Lung microvascular endothelial cell (primary cell): ENCODE data around the gene NCF1. TPM values are rescaled to one million over a fixed set of nuclear protein-coding genes. Genes with fewer than 3 reads are reported as not detected.
"Not testable (repeated sequence)": the region's sequence is repeated elsewhere in the genome, so short reads cannot be mapped to it uniquely, and the experiment has no call there.

Experiments
- DNase-seq, 2 donors: peaks; one replicate each; pipeline versions ENCODE4 v3.0.0 to v3.0.0-alpha.2; 2010; ENCODE audit warnings: low read depth in 2 of 2
- total RNA-seq: library from RNA; depleted of rRNA; stranded (reverse); fragments of >200 nt; gene quantifications from 2 replicates; pipeline ENCODE4 v1.2.1, GENCODE V29; 2014

Gene NCF1
- total RNA-seq, 1 donor from 2014 or later: not detected

DNA sequence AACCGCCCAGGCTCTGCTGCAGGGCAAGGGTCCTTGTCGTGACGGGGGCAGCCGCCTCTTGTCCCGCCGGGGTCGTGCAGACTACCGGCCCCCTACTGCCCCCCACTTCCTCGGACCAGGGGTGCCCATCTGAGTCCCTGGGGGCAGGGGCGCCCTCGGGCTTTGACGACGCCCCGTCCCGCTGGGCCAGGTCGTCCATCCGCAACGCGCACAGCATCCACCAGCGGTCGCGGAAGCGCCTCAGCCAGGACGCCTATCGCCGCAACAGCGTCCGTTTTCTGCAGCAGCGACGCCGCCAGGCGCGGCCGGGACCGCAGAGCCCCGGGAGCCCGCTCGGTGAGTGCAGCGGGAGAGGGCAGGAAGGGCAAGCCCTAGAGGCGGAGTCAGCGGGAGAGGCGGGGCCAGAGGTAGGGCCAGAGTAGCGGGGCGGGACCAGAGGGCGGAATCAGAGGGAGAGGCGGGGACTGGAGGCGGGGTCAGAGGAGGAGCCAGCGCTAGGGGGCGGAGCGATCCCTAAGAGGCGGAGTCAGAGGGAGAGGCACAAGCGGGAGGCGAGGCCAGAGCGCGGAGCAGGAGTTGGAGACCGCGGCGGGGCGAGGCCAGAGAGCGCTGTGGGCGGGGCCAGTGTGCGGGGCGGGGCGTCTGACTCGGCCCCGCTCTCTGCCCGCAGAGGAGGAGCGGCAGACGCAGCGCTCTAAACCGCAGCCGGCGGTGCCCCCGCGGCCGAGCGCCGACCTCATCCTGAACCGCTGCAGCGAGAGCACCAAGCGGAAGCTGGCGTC, 14.7 kb downstream of the NCF1 start:
- peak; percentile 87 for DNase-seq

DNA sequence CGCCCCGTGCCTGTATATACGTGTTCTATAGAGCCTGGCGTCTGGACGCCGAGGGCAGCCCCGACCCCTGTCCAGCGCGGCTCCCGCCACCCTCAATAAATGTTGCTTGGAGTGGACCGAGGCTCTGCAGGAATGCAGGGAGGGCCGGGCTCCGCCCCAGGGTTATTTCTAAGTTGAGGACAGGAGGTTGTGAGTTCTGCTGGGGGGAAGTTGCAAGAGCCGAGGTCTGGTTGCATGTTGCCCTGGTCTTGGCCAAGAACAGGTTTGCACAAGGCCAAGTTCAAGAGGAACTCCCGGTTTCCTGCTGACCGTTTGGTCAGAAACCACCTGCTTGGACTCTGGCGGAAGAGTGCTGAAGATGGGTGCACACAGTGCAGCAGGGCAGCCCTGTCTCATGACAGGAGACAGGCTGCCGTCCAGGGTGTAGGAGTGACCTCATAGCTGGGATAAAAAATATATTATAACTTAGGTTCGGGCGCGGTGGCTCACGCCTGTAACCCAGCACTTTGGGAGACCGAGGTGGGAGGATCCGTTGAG, 15.5 kb downstream of the NCF1 start:
- DNase-seq: not testable (repeated sequence)

DNA sequence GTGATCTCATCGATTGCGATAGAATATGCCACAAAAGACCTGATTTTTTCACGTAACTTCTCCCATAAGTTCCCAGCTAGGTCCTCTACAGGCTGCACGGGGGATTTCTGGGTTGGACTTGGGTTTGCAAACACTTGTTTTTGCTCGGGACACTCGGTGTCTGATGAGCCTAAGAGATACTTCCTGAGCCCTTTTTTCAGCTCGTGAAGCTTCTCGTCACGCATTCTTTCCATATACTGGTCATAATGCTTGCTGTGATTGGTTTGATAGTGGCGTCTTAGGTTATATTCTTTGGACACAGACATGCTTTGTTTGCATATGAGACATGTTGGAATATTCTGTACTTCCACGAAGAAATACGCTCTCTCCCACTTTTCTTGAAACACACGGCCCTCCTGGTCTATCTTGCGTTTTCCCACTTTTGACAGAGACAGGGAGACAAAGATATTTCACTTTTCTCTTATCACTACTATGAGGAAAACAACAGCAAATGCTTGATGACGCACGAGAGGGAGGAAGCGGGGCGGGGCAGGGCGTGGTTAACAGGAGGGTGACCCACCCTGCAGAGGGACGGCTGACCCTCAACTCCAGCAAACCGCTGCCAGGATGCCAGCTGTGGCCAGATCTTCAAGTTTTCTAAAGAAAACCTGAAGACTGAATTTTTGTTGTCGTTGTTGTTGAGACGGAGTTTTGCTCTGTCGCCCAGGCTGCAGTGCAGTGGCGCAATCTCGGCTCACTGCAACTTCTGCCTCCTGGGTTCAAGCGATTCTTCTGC, 24.2 kb downstream of the NCF1 start:
- DNase-seq: not testable (repeated sequence)

DNA sequence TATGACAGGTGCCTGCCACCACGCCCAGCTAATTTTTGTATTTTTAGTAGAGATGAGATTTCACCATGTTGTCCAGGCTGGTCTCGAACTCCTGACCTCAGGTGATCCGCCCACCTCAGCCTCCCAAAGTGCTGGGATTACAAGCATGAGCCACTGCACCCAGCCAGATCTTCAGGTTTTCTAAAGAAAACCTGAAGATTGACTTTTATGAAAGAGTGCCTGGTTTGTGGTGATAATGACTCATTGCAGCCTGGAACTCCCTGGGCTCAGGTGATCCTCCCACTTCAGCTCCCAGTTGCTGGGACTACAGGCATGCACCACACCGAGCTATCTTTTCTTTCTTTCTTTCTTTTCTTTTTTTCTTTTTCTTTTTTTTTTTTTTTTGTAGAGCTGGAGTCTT, 24.8 kb downstream of the NCF1 start:
- not testable (repeated sequence) for DNase-seq

DNA sequence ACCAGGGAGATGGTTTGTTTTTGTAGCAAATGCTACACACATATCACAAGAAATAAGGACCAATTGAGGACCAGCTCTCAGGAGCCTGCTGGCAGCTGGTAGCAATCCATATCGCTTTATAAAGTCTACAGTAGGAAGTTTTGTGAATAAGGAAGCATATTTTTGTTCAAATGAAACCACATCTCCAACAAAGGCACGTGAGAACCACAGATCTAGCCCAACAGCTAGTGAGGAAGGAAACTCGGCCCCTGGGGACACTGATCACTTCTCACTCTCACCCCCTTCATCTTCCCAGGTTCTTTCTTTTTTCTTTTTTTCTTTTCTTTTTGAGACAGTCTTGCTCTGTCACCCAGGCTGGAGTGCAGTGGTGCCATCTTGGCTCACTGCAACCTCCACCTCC, 42.1 kb downstream of the NCF1 start:
- DNase-seq: not testable (repeated sequence)

DNA sequence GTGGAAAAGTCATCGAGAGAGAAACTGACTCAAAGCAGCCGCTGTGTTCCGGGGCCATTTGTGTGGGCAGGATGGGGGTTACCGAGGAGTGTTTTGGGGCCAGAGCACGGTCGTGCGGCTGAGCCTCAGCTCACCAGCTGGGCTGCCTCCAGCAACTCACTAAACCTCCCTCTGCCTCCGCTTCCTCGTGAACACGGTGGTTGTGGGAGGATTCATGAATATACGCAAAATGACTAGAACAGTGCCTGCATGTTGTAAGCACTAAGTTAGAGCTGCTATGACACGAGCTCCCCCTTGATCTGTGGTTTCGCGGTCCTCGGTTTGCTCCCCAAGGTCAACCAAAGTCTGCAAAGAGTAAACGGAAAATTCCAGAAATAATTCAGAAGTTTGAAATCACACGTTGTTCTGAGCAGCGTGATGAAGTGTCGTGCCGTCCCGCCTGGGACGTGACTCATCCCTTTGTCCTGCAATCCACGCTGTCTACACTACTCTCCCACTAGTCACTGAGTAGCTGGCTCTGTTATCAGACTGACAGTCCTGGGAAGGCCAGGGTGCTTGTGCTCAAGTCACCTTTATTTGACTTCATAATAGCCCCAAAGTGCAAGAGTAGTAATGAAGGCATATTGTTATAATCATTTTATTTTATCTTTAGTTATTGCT, 46.5 kb downstream of the NCF1 start:
- not testable (repeated sequence) for DNase-seq

DNA sequence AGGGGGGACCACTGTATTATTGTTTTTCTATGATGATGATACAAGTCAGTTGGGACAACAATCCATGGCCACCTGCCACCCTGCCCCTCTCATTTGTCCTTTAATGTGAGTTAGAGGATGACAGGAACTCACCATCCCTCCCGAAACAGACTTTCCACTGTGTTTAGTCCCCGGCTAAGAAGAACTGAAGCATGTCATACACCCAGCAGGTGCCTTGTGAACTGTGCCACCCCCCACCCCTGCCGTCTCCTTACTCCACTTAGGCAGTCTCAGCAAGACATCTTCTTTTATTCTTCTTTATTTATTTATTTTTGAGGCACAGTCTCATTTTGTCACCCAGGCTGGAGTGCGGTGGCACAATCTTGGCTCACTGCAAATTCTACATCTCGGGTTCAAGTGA, 47.4 kb downstream of the NCF1 start:
- not testable (repeated sequence) for DNase-seq

DNA sequence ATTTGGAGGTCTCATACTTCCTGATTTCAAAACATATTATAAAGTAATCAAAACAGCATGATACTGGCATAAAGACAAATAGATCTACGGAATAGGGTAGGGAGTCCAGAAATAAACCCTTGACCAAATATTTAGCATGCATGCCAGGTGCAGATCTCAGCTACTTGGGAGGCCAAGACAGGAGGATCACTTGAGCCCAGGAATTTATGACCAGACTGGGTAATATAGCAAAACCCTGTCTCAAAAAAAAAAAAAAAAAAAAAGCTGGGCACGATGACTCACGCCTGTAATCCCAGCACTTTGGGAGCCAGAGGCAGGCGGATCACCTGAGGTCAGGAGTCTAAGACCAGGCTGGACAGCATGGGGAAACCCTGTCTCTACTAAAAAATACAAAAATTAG, 56.1 kb downstream of the NCF1 start:
- not testable (repeated sequence) for DNase-seq

DNA sequence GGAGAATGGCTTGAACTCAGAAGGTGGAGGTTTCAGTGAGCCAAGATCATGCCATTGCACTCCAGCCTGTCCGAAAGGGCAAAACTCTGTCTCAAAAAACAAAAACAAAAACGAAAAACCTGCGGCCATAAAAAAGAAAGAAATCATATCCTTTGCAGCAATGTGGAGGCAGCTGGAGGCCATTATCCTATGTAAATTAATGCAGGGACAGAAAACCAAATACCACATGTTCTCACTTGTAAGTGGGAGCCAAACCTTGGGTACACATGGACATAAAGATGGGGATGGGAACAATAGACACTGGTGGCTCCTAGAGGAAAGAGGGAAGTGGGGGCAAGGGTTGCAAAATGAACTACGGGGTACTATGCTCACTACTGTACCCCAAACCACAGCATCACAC, 56.6 kb downstream of the NCF1 start:
- not testable (repeated sequence) for DNase-seq

Other genes with a start within 250 kb of the NCF1 start
- gene GTF2I, start 116.3 kb upstream of the NCF1 start, total RNA-seq: 71.0 and 107 TPM in 2 replicates
- 4.6 and 5.4 TPM in 2 replicates for gene GTF2IRD2, start 77.6 kb downstream of the NCF1 start, total RNA-seq
- gene CASTOR2, start 190.7 kb downstream of the NCF1 start, total RNA-seq: 8.3 and 12.7 TPM in 2 replicates